ENCODE results near the gene STPG4.
"Not testable (repeated sequence)": the region's sequence is repeated elsewhere in the genome, so short reads cannot be mapped to it uniquely, and the experiment has no call there.

The STPG4 gene

GRCh38 chr2:47172922-47173695 is 18.0 kb upstream of the STPG4 start:
- DNase-seq (ENCODE audit: low spot score) = no peak

GRCh38 chr2:47172156-47172921 is 17.2 kb upstream of the STPG4 start:
- DNase-seq (ENCODE audit: low spot score) = no peak

GRCh38 chr2:47169784-47170183 is 14.7 kb upstream of the STPG4 start:
- no peak for DNase-seq (ENCODE audit: low spot score)

GRCh38 chr2:47168895-47169294 is 13.8 kb upstream of the STPG4 start:
- DNase-seq (ENCODE audit: low spot score) = not testable (repeated sequence)

GRCh38 chr2:47167149-47167548 is 12.0 kb upstream of the STPG4 start:
- DNase-seq (ENCODE audit: low spot score) = no peak

- no peak for DNase-seq (ENCODE audit: low spot score)
Observed at GRCh38 chr2:47165001-47165555, 10.0 kb upstream of the STPG4 start.

- DNase-seq (ENCODE audit: low spot score) = no peak
Observed at GRCh38 chr2:47162780-47163179, 7.7 kb upstream of the STPG4 start.

- DNase-seq (ENCODE audit: low spot score) = no peak
Observed at GRCh38 chr2:47161475-47161874, 6.4 kb upstream of the STPG4 start.

GRCh38 chr2:47160660-47161059 is 5.6 kb upstream of the STPG4 start:
- DNase-seq (ENCODE audit: low spot score) = no peak

GRCh38 chr2:47160211-47160610 is 5.1 kb upstream of the STPG4 start:
- no peak for DNase-seq (ENCODE audit: low spot score)

GRCh38 chr2:47159627-47160026 is 4.5 kb upstream of the STPG4 start:
- DNase-seq (ENCODE audit: low spot score) = no peak

- no peak for DNase-seq (ENCODE audit: low spot score)
Observed at GRCh38 chr2:47158576-47158975, 3.5 kb upstream of the STPG4 start.

- no peak for DNase-seq (ENCODE audit: low spot score)
Observed at GRCh38 chr2:47152803-47153202, 2.3 kb downstream of the STPG4 start.

GRCh38 chr2:47150175-47150574 is 4.9 kb downstream of the STPG4 start:
- DNase-seq (ENCODE audit: low spot score) = no peak

GRCh38 chr2:47147021-47147420 is 8.1 kb downstream of the STPG4 start:
- DNase-seq (ENCODE audit: low spot score) = no peak

GRCh38 chr2:47145466-47145865 is 9.6 kb downstream of the STPG4 start:
- DNase-seq (ENCODE audit: low spot score) = no peak

- no peak for DNase-seq (ENCODE audit: low spot score)
Observed at GRCh38 chr2:47141520-47141919, 13.6 kb downstream of the STPG4 start.

- DNase-seq (ENCODE audit: low spot score) = no peak
Observed at GRCh38 chr2:47134386-47135090, 20.6 kb downstream of the STPG4 start.

GRCh38 chr2:47133046-47133445 is 22.1 kb downstream of the STPG4 start:
- no peak for DNase-seq (ENCODE audit: low spot score)

- no peak for DNase-seq (ENCODE audit: low spot score)
Observed at GRCh38 chr2:47129191-47129706, 25.9 kb downstream of the STPG4 start.

GRCh38 chr2:47128705-47129104 is 26.4 kb downstream of the STPG4 start:
- DNase-seq (ENCODE audit: low spot score) = no peak

- no peak for DNase-seq (ENCODE audit: low spot score)
Observed at GRCh38 chr2:47127862-47128543, 27.1 kb downstream of the STPG4 start.

Measured in GM03348 (cell line).